ENCODE data around the gene ZCCHC24. TPM values are rescaled to one million over a fixed set of nuclear protein-coding genes. Genes with fewer than 3 reads are reported as not detected.

Gene ZCCHC24
- total and polyA plus RNA-seq, 2 of the 8 experiments (the other 6 are each of a cell fraction or from before 2014, with no cell fraction given), result 3.9 to 6.9 TPM

DNA sequence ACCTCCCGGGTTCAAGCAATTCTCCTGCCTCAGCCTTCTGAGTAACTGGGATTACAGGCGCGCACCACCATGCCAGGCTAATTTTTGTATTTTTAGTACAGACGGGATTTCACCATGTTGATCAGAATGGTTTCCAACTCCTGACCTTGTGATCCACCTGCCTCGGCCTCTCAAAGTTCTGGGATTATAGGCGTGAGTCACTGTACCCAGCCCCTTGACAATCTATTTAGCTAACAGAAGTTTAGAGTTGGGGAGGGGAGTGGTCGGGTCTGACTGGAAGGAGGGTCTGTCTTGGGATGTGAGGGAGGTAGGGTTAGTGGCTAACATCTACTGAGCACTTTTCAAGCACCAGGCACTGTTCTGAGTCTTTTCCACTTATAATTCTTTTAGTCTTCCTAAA is 27.0 kb upstream of the ZCCHC24 start:
- POLR2A ChIA-PET (ENCODE audit: partially characterized antibody), result interaction anchor here (0.6 to 0.7 kb wide), 2 partner anchors 76 to 126 kb away, joined by 3 read pairs; no protein-coding TSS in a partner anchor
- Histone ChIP-seq H3K79me2 (ENCODE audit: control insufficient read depth in 1 of 2, insufficient read depth in 2 of 2, low read length in 2 of 2) (no peaks in the 10 kb centered on the region), H3K4ac (replicated peaks; ENCODE audit: insufficient read length, low read depth, low read length) (no peak overlapping the region), H3K79me1 (ENCODE audit: low read depth, low read length) (no peaks in the 10 kb centered on the region), H2AK5ac (ENCODE audit: low read depth, low read length) (no peak overlapping the region), H4K20me1 (replicated peaks in 1 of 2; ENCODE audit: control insufficient read depth in 1 of 2, insufficient read depth in 2 of 2, low read length in 2 of 2) (no peaks in the 10 kb centered on the region), H2AFZ (ENCODE audit: low read length) (no peak overlapping the region), H2BK15ac (ENCODE audit: low read length) (no peak overlapping the region), H3K4me3 (ENCODE audit: extremely low read depth in 1 of 4, insufficient read depth in 2 of 4, low read depth in 3 of 4, low read length in 4 of 4) (no peak overlapping the region), H3K18ac (ENCODE audit: extremely low read depth, low read length) (no peak overlapping the region), H3K23ac (ENCODE audit: insufficient read length) (no peak overlapping the region), H3K9me3 (ENCODE audit: insufficient read depth in 2 of 2, low read depth in 1 of 2, low read length in 1 of 2) (no peaks in the 10 kb centered on the region), H3K27me3 (replicated peaks in 1 of 4; ENCODE audit: control insufficient read depth in 3 of 4, extremely low read depth in 1 of 4, insufficient read depth in 3 of 4, low read length in 3 of 4) (no peaks in the 10 kb centered on the region), H3K23me2 (ENCODE audit: low read depth, low read length) (no peaks in the 10 kb centered on the region), H3K4me1 (replicated peaks in 1 of 4; ENCODE audit: control insufficient read depth in 3 of 4, insufficient read depth in 4 of 4, low read length in 3 of 4) (peaks cover 0 to 4% (median 0%) of the 10 kb centered on the region in 4 experiments; a peak in 1 of 7 replicates), H4K5ac (ENCODE audit: insufficient read length, low read depth, low read length) (no peak overlapping the region), H3K14ac (ENCODE audit: insufficient read length) (no peak overlapping the region), H3K4me2 (ENCODE audit: insufficient read depth in 1 of 2, low read depth in 2 of 2, low read length in 2 of 2) (no peak overlapping the region), H2BK12ac (ENCODE audit: low read depth, low read length) (no peak overlapping the region), H4K91ac (replicated peaks; ENCODE audit: insufficient read length, low read length) (no peak overlapping the region), H2BK20ac (ENCODE audit: low read length) (no peak overlapping the region), H3K27ac (ENCODE audit: low read depth, low read length) (no peak overlapping the region), H2BK120ac (replicated peaks; ENCODE audit: low read depth, low read length) (no peak overlapping the region), H4K8ac (ENCODE audit: extremely low read depth, insufficient read depth, low read length) (no peak overlapping the region), H3K36me3 (ENCODE audit: control insufficient read depth in 2 of 4, insufficient read depth in 4 of 4, low read length in 3 of 4) (no peaks in the 10 kb centered on the region), H3K56ac (replicated peaks; ENCODE audit: insufficient read length, low read depth, low read length) (no peak overlapping the region), H3K9ac (replicated peaks in 1 of 4; ENCODE audit: extremely low read depth in 1 of 4, low read depth in 3 of 4, low read length in 3 of 4) (no peak overlapping the region), H2BK5ac (ENCODE audit: low read depth, low read length) (no peak overlapping the region)
- CTCF ChIA-PET (ENCODE audit: partially characterized antibody), result interaction anchor here (1.2 to 8.0 kb wide), 7 partner anchors 10 to 98 kb away, joined by 3 to 101 read pairs (median 10); no protein-coding TSS in a partner anchor
- WGBS, 2 experiments (ENCODE audit: extremely low coverage in 1 of 2, insufficient coverage in 1 of 2, insufficient read length in 1 of 2, insufficient replicate concordance in 2 of 2, low coverage in 1 of 2, low lambda C conversion rate in 2 of 2, missing lambda C conversion rate in 1 of 2), result 86% methylated on average over 7 of the region's 7 CpGs; no CpG with 5 or more reads in 1 of the 2 experiments
- DNase-seq (ENCODE audit: low read depth in 1 of 2, low spot score in 2 of 2) (no peak), FAIRE-seq (no peak)
- TF ChIP-seq MAFK (IDR thresholded peaks at IDR 0.05; ENCODE audit: low read depth, low read length), result no peak
- no peak for TF ChIP-seq EP300 (IDR thresholded peaks at IDR 0.05; ENCODE audit: borderline replicate concordance in 1 of 2, low read depth in 2 of 2, low read length in 2 of 2)
- TF ChIP-seq CHD1 (IDR thresholded peaks at IDR 0.05; ENCODE audit: low read depth, low read length), result no peak
- TF ChIP-seq, protein P1, sequence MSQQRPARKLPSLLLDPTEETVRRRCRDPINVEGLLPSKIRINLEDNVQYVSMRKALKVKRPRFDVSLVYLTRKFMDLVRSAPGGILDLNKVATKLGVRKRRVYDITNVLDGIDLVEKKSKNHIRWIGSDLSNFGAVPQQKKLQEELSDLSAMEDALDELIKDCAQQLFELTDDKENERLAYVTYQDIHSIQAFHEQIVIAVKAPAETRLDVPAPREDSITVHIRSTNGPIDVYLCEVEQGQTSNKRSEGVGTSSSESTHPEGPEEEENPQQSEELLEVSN (IDR thresholded peaks at IDR 0.05), result no peak
- TF ChIP-seq, protein P2, sequence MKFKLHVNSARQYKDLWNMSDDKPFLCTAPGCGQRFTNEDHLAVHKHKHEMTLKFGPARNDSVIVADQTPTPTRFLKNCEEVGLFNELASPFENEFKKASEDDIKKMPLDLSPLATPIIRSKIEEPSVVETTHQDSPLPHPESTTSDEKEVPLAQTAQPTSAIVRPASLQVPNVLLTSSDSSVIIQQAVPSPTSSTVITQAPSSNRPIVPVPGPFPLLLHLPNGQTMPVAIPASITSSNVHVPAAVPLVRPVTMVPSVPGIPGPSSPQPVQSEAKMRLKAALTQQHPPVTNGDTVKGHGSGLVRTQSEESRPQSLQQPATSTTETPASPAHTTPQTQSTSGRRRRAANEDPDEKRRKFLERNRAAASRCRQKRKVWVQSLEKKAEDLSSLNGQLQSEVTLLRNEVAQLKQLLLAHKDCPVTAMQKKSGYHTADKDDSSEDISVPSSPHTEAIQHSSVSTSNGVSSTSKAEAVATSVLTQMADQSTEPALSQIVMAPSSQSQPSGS (IDR thresholded peaks at IDR 0.05; ENCODE audit: low read length), result no peak
- no peak for TF ChIP-seq GABPA (IDR thresholded peaks at IDR 0.05; ENCODE audit: borderline replicate concordance, insufficient read depth, low read length)
- TF ChIP-seq NRF1 (IDR thresholded peaks at IDR 0.05; ENCODE audit: low read depth, low read length), result no peak
- TF ChIP-seq RNF2 (IDR thresholded peaks at IDR 0.05; ENCODE audit: borderline replicate concordance, low read depth, low read length, missing control alignments, poor library complexity, severe bottlenecking), result no peak
- no peak for TF ChIP-seq EGR1 (IDR thresholded peaks at IDR 0.05; ENCODE audit: borderline replicate concordance, low read depth, low read length)
- no peak for TF ChIP-seq SP4 (IDR thresholded peaks at IDR 0.05; ENCODE audit: low read length)
- no peak for TF ChIP-seq POLR2AphosphoS5 (IDR thresholded peaks at IDR 0.05; ENCODE audit: low read depth, low read length)
